Testis (tissue), 3 donors: Measurements from ENCODE around the gene CRIP2. TPM values are rescaled to one million over a fixed set of nuclear protein-coding genes. Genes with fewer than 3 reads are reported as not detected.

Experiments used
- DNase-seq: peaks from one replicate; pipeline ENCODE4 v3.0.0-alpha.2; 2019
- H3K27ac ChIP-seq, 2 donors: fragments of 200-600 bp; sonication (generic); one replicate each; pipeline ENCODE4 v1.5.1; 2019
- H3K27me3 ChIP-seq: fragments of 200-600 bp; sonication (generic); one replicate; pipeline ENCODE4 v1.5.1; 2019
- H3K36me3 ChIP-seq: fragments of 200-600 bp; sonication (generic); one replicate; pipeline ENCODE4 v1.5.1; 2017; ENCODE audit warnings: low read depth; ENCODE audit errors: missing control alignments
- H3K4me1 ChIP-seq: fragments of 200-600 bp; sonication (generic); one replicate; pipeline ENCODE4 v1.5.1; 2019
- H3K4me3 ChIP-seq, 2 donors: fragments of 200-600 bp; sonication (generic); one replicate each; pipeline ENCODE4 v1.5.1; 2017 to 2019
- H3K9me3 ChIP-seq: fragments of 200-600 bp; sonication (generic); one replicate; pipeline ENCODE4 v1.5.1; 2017
- POLR2A ChIP-seq: fragments of 450-650 bp; IDR thresholded peaks from one replicate; pipeline ENCODE4 v1.6.1; 2017; ENCODE audit warnings: antibody characterized with exemption, mild to moderate bottlenecking, moderate library complexity
- WGBS, 2 donors: methylation state at CpG; one replicate each; pipeline ENCODE4 v1.1.5; 2018; 5-methylcytosine and 5-hydroxymethylcytosine counted together
- intact Hi-C: fragments of 100-400 bp; cut with DNase I; formaldehyde crosslinking; loops from one replicate; pipeline ENCODE4 v1.15.1; 2023; ENCODE audit warnings: low total_unique reads
- polyA plus RNA-seq: library from polyadenylated mRNA; stranded (reverse); fragments of 350-450 nt; fragmentation: Illumina TruSeq; extraction: RNeasy Lipid Tissue Mini Kit (QIAGEN cat#74804); gene quantifications from one replicate; pipeline ENCODE4 v1.2.3, GENCODE V29; 2014; ENCODE audit warnings: low read depth, low replicate concordance; ENCODE audit not compliant: insufficient read depth
- total RNA-seq, 2 donors: library from RNA; depleted of rRNA; stranded (reverse); fragments of >200 nt; gene quantifications; one replicate each; pipeline ENCODE4 v1.2.3, GENCODE V29; 2016
- TF ChIP-seq, protein P1 (sequence below), 3 experiments: fragments of 450-650 bp in 2 of 3; fragments of 200-600 bp in 1 of 3; sonication (generic) in 1 of 3; IDR thresholded peaks; one replicate each; pipeline ENCODE4 v1.5.1; 2016 to 2019; ENCODE audit warnings: antibody characterized with exemption in 3 of 3, mild to moderate bottlenecking in 2 of 3, moderate library complexity in 1 of 3

Gene CRIP2
- total and polyA plus RNA-seq, 3 donors from 2014 or later = 114 to 159 (median 121) TPM

DNA sequence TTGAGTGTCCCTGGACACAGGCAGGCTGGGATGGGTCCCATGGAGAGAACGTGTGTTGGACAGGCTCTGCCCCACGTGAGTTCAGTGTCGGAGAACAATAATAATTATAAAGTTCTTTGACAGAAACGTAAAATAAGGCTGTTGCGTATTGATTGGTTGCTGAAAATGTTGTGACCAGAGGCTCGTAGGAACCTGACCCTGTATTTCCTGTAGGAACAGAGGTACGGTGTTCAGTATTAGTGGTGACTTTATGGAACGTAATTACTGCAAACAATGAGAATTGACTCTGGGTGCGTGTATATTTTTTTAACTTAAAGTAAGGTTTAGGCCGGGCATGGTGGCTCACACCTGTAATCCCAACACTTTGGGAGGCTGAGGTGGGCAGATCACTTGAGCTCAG, 47.2 kb upstream of the CRIP2 start:
- Histone ChIP-seq H3K9me3 (no peaks in the 10 kb centered on the region), H3K4me1 (peaks cover 5% of the 10 kb centered on the region), H3K27ac (no peak overlapping the region), H3K36me3 (no peaks in the 10 kb centered on the region), H3K27me3 (no peaks in the 10 kb centered on the region), H3K4me3 (no peak overlapping the region)
- intact Hi-C loops = no loop called here
- no peak for DNase-seq
- 93 to 96% methylated on average over 10 of the region's 10 CpGs for WGBS, 2 donors
- TF ChIP-seq, protein P1, sequence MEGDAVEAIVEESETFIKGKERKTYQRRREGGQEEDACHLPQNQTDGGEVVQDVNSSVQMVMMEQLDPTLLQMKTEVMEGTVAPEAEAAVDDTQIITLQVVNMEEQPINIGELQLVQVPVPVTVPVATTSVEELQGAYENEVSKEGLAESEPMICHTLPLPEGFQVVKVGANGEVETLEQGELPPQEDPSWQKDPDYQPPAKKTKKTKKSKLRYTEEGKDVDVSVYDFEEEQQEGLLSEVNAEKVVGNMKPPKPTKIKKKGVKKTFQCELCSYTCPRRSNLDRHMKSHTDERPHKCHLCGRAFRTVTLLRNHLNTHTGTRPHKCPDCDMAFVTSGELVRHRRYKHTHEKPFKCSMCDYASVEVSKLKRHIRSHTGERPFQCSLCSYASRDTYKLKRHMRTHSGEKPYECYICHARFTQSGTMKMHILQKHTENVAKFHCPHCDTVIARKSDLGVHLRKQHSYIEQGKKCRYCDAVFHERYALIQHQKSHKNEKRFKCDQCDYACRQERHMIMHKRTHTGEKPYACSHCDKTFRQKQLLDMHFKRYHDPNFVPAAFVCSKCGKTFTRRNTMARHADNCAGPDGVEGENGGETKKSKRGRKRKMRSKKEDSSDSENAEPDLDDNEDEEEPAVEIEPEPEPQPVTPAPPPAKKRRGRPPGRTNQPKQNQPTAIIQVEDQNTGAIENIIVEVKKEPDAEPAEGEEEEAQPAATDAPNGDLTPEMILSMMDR (IDR thresholded peaks at IDR 0.05) = no peak
- TF ChIP-seq POLR2A = no peak

DNA sequence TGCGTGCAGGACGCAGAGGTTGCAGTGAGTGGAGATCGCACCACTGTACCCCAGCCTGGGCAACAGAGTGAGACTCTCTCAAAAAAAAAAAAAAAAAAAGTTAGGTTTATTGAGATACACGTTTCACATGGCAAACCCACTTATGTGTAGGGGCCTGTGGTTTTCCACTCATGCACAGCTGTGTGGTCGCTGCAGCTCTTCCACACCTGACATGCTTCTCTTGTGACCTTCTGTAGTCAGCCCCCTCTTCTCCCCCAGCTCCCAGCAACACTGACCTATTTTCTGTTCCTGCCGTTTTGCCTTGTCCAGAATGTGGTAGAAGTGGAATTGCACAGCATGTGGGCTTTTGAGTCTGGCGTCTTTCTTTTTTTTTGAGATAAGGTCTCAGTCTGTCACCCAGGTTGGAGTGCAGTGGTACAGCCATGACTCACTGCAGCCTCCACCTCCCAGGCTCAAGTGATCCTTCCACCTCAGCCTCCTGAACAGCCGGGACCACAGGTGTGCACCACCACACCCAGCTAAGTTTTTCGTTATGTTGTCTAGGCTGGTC, 46.6 kb upstream of the CRIP2 start:
- no peaks in the 10 kb centered on the region for H3K4me1 ChIP-seq
- intact Hi-C loops = no loop called here
- whole genome bisulfite sequencing, 2 donors = 90 to 93% methylated on average over 9 of the region's 9 CpGs

DNA sequence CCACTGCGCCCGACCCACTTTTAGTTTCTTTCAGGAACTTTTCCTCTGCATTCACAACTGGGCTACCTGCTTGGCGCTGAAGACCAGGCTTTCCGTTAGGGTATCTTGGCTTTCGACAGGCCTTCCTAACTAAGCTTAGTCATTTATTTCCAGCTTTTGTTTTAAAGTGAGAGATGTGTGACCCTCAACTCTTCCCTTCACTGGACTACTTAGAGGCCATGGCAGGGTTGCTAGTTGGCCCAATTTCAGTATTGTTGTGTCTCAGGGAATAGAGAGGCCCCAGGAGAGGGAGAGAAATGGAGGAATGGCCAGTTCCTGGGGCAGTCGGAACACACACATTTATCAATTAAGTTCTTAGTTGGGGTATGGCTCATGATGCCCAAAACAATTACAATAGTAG, 44.6 kb upstream of the CRIP2 start:
- Histone ChIP-seq H3K27ac (no peak overlapping the region), H3K4me3 (no peak overlapping the region), H3K36me3 (no peaks in the 10 kb centered on the region), H3K4me1 (no peaks in the 10 kb centered on the region), H3K27me3 (no peaks in the 10 kb centered on the region), H3K9me3 (no peaks in the 10 kb centered on the region)
- intact Hi-C loops = no loop called here
- TF ChIP-seq, protein P1 (IDR thresholded peaks at IDR 0.05) = no peak
- no peak for TF ChIP-seq POLR2A
- 78 to 86% methylated on average over 6 of the region's 6 CpGs for WGBS, 2 donors
- no peak for DNase-seq

More for the DNA sequence above, 46.6 kb upstream of the CRIP2 start:
- no peaks in the 10 kb centered on the region for H3K36me3 ChIP-seq
- H3K9me3 ChIP-seq = no peaks in the 10 kb centered on the region
- TF ChIP-seq, protein P1 (IDR thresholded peaks at IDR 0.05) = no peak
- TF ChIP-seq POLR2A = no peak
- H3K27me3 ChIP-seq = no peaks in the 10 kb centered on the region
- H3K4me3 ChIP-seq = no peak overlapping the region
- DNase-seq = no peak
- H3K27ac ChIP-seq = no peak overlapping the region

DNA sequence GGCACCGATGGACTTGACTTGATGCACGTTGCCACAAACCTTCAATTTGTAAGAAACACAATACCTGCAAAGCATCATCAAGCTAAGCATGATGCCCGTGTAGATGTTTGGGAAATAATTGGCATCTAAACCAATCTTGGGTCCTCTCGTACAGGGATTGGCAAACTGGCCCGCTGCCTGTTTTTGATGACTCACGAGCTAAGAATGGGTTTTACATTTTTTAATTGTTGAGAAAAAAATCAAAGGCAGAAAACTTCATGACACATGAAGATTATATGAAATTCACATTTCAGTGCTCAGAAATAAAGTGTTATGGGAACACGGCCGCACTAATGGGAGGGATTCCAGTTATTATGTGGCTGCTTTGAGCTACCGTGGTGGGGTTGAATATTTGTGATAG, 44.1 kb upstream of the CRIP2 start:
- intact Hi-C loops = no loop called here
- Histone ChIP-seq H3K27me3 (no peaks in the 10 kb centered on the region), H3K27ac (no peak overlapping the region), H3K4me1 (no peaks in the 10 kb centered on the region), H3K36me3 (no peaks in the 10 kb centered on the region), H3K9me3 (no peaks in the 10 kb centered on the region), H3K4me3 (no peak overlapping the region)
- no peak for DNase-seq
- 74 to 77% methylated on average over 9 of the region's 9 CpGs for WGBS, 2 donors
- TF ChIP-seq, protein P1 (IDR thresholded peaks at IDR 0.05) = no peak
- no peak for TF ChIP-seq POLR2A

DNA sequence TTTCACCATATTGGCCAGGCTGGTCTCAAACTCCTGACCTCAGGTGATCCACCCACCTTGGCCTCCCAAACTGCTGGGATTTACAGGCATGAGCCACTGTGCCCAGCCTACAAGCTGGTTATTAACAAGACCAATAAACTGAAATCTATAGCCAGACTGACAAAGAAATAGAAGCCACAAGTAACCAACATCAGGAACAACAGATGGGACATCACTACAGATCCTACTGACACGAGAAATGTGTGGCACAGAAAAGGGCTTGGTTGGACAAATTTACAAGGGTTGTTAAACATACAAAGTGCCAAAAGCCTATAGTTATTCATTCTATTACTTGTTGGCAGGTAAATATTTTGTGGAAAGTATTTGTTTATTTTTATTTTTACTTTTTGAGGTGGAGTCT, 43.4 kb upstream of the CRIP2 start:
- Histone ChIP-seq H3K27me3 (no peaks in the 10 kb centered on the region), H3K4me3 (no peak overlapping the region), H3K36me3 (no peaks in the 10 kb centered on the region), H3K27ac (no peak overlapping the region), H3K9me3 (no peaks in the 10 kb centered on the region), H3K4me1 (no peaks in the 10 kb centered on the region)
- intact Hi-C loops = no loop called here
- no peak for DNase-seq
- 90 to 91% methylated on average over 1 of the region's 1 CpG for WGBS, 2 donors
- TF ChIP-seq, protein P1 (IDR thresholded peaks at IDR 0.05) = no peak
- no peak for TF ChIP-seq POLR2A
